ENCODE results near the gene RPS21. TPM values are rescaled to one million over a fixed set of nuclear protein-coding genes. Genes with fewer than 3 reads are reported as not detected.

The RPS21 gene
- total and polyA plus RNA-seq, 2 experiments from 2014 or later, result 639 to 1,039 TPM

DNA sequence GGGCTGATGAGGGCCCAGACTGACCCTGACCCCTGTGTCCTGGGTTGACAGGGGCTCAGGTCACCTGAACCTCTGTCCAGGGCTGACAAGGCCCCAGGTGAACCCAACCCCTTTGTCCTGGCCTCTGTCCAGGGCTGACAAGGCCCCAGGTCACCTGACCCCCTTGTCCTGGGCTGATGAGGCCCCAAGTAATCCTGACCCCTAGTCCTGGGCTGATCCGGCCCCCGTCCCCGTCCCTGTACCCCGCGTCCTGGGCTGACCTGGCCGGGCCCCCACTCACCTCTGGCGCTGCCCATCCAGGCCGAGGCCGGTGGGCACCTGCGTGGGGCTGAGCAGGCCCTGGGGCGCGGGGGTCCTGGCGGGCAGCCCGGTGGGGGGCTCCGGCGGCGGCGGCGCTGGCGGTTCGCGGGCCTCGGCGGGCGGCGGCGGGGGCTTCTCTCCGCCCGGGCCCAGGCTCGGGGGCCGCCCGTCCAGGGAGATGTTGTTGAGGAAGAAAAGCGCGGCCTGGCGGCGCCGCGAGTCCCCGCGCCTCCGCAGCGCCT lies 19.8 kb downstream of the RPS21 start:
- H3K9ac ChIP-seq, result peak overlapping the region; percentile 77
- peak overlapping the region; percentile 53 for H3K4me2 ChIP-seq (ENCODE audit: unreplicated experiment)
- no peak overlapping the region for H3K27ac ChIP-seq
- no peaks in the 10 kb centered on the region for H3K79me2 ChIP-seq (ENCODE audit: insufficient read depth)
- no peaks in the 10 kb centered on the region for H4K20me1 ChIP-seq (ENCODE audit: insufficient read depth)
- peak overlapping the region; percentile 79 for H3K4me3 ChIP-seq
- DNase-seq, result no peak
- no peaks in the 10 kb centered on the region for H3K9me2 ChIP-seq (ENCODE audit: insufficient read depth)
- no peaks in the 10 kb centered on the region for H3K9me3 ChIP-seq (ENCODE audit: low read depth)
- WGBS, 2 experiments (ENCODE audit: low coverage in 1 of 2, low lambda C conversion rate in 2 of 2, missing lambda C conversion rate in 2 of 2), result 0 to 1% methylated on average over 16 to 19 of the region's 42 CpGs
- no peaks in the 10 kb centered on the region for H3F3A ChIP-seq (ENCODE audit: insufficient read depth)
- no peaks in the 10 kb centered on the region for H3K36me3 ChIP-seq (ENCODE audit: low read depth)
- no peaks in the 10 kb centered on the region for H3K27me3 ChIP-seq (replicated peaks; ENCODE audit: insufficient read depth)
- no peaks in the 10 kb centered on the region for H3K4me1 ChIP-seq (ENCODE audit: insufficient read depth)
- H2AFZ ChIP-seq, result no peak overlapping the region
- no peak for TF ChIP-seq EZH2phosphoT487 (IDR thresholded peaks at IDR 0.05; ENCODE audit: insufficient read depth, low read depth)
- TF ChIP-seq EZH2 (IDR thresholded peaks at IDR 0.05; ENCODE audit: insufficient read depth, poor library complexity, severe bottlenecking), result no peak
- in situ Hi-C loops (cut with MboI), result no loop called here

- Histone ChIP-seq H4K20me1 (ENCODE audit: insufficient read depth) (no peaks in the 10 kb centered on the region), H3K27me3 (replicated peaks; ENCODE audit: insufficient read depth) (no peaks in the 10 kb centered on the region), H3K4me2 (ENCODE audit: unreplicated experiment) (peak within 1 kb of the TSS; percentile 53), H3F3A (ENCODE audit: insufficient read depth) (no peaks in the 10 kb centered on the region), H3K9me2 (ENCODE audit: insufficient read depth) (no peaks in the 10 kb centered on the region), H3K27ac (no peak within 1 kb of the TSS), H3K9ac (peak within 1 kb of the TSS; percentile 77), H3K36me3 (ENCODE audit: low read depth) (no peaks in the 10 kb centered on the region), H3K79me2 (ENCODE audit: insufficient read depth) (no peaks in the 10 kb centered on the region), H2AFZ (peak within 1 kb of the TSS; percentile 88), H3K9me3 (ENCODE audit: low read depth) (no peaks in the 10 kb centered on the region), H3K4me3 (peak within 1 kb of the TSS; percentile 79), H3K4me1 (ENCODE audit: insufficient read depth) (no peaks in the 10 kb centered on the region)
- DNase-seq, result peak; percentile 98
- WGBS, 2 experiments (ENCODE audit: low coverage in 1 of 2, low lambda C conversion rate in 2 of 2, missing lambda C conversion rate in 2 of 2), result 6 to 9% methylated on average over 47 to 63 of the region's 73 CpGs
- in situ Hi-C loops (cut with MboI), result no loop called here
- TF ChIP-seq EZH2phosphoT487 (IDR thresholded peaks at IDR 0.05; ENCODE audit: insufficient read depth, low read depth) (no peak), EZH2 (IDR thresholded peaks at IDR 0.05; ENCODE audit: insufficient read depth, poor library complexity, severe bottlenecking) (no peak)
These were observed 20.5 kb downstream of the RPS21 start, which contains the start of gene CABLES2 for GRCh38 chr20:62407221-62407992. Gene CABLES2 (minus strand): TSS chr20:62407285. CDS start chr20:62407276, 9 bp downstream.

DNA sequence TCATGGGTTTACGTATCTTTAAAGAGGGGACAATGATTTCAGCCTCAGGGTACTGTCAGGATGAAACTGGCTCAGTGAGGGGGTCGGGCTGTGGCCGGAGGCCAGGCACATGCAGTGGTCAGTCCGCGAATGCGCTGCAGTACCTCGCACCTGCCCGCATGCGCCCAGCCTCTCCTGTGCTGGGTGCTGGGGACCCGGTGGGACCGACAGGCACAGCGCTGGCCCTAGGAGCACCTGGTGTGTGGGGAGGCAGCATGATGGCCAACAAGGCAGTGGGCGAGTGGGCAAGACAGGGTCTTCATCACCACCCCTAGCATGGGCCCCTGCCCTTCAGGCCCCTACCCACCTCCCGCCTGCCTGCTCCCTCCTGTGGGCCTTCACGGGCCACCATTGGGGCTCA lies 21.2 kb downstream of the RPS21 start:
- no peaks in the 10 kb centered on the region for H3F3A ChIP-seq (ENCODE audit: insufficient read depth)
- no peak overlapping the region for H3K27ac ChIP-seq
- H4K20me1 ChIP-seq (ENCODE audit: insufficient read depth), result no peaks in the 10 kb centered on the region
- H3K4me1 ChIP-seq (ENCODE audit: insufficient read depth), result no peaks in the 10 kb centered on the region
- no peak overlapping the region for H3K4me2 ChIP-seq (ENCODE audit: unreplicated experiment)
- H3K4me3 ChIP-seq, result no peak overlapping the region
- 89 to 90% methylated on average over 15 of the region's 15 CpGs for WGBS, 2 experiments (ENCODE audit: low coverage in 1 of 2, low lambda C conversion rate in 2 of 2, missing lambda C conversion rate in 2 of 2)
- no peaks in the 10 kb centered on the region for H3K79me2 ChIP-seq (ENCODE audit: insufficient read depth)
- H3K9ac ChIP-seq, result no peak overlapping the region
- H3K9me3 ChIP-seq (ENCODE audit: low read depth), result no peaks in the 10 kb centered on the region
- no peaks in the 10 kb centered on the region for H3K36me3 ChIP-seq (ENCODE audit: low read depth)
- H3K27me3 ChIP-seq (replicated peaks; ENCODE audit: insufficient read depth), result no peaks in the 10 kb centered on the region
- no peaks in the 10 kb centered on the region for H3K9me2 ChIP-seq (ENCODE audit: insufficient read depth)
- TF ChIP-seq EZH2phosphoT487 (IDR thresholded peaks at IDR 0.05; ENCODE audit: insufficient read depth, low read depth) (no peak), EZH2 (IDR thresholded peaks at IDR 0.05; ENCODE audit: insufficient read depth, poor library complexity, severe bottlenecking) (no peak)
- no peak for DNase-seq
- H2AFZ ChIP-seq, result no peak overlapping the region
- in situ Hi-C loops (cut with MboI), result no loop called here

- no peak for TF ChIP-seq EZH2 (IDR thresholded peaks at IDR 0.05; ENCODE audit: insufficient read depth, poor library complexity, severe bottlenecking)
- no peak for TF ChIP-seq EZH2phosphoT487 (IDR thresholded peaks at IDR 0.05; ENCODE audit: insufficient read depth, low read depth)
These were observed 21.7 kb downstream of the RPS21 start for GRCh38 chr20:62408640-62409039.

More at GRCh38 chr20:62408640-62409039, 21.7 kb downstream of the RPS21 start:
- Histone ChIP-seq H2AFZ (no peak overlapping the region), H4K20me1 (ENCODE audit: insufficient read depth) (no peaks in the 10 kb centered on the region), H3K9me3 (ENCODE audit: low read depth) (no peaks in the 10 kb centered on the region), H3K4me3 (no peak overlapping the region), H3F3A (ENCODE audit: insufficient read depth) (no peaks in the 10 kb centered on the region), H3K79me2 (ENCODE audit: insufficient read depth) (no peaks in the 10 kb centered on the region), H3K9me2 (ENCODE audit: insufficient read depth) (no peaks in the 10 kb centered on the region), H3K27me3 (replicated peaks; ENCODE audit: insufficient read depth) (no peaks in the 10 kb centered on the region), H3K36me3 (ENCODE audit: low read depth) (no peaks in the 10 kb centered on the region), H3K27ac (no peak overlapping the region), H3K4me1 (ENCODE audit: insufficient read depth) (no peaks in the 10 kb centered on the region), H3K4me2 (ENCODE audit: unreplicated experiment) (no peak overlapping the region), H3K9ac (no peak overlapping the region)
- in situ Hi-C loops (cut with MboI), result no loop called here
- 69% methylated on average over 11 to 12 of the region's 12 CpGs for WGBS, 2 experiments (ENCODE audit: low coverage in 1 of 2, low lambda C conversion rate in 2 of 2, missing lambda C conversion rate in 2 of 2)
- DNase-seq, result no peak

Data from GM23248 (cell line).